Stimulated activated CD4-positive, alpha-beta T cell treated with anti-CD3 and anti-CD28 coated beads, TNF-alpha, amount 100 ng/mL, for 4 hours (primary cell): Measurements from ENCODE around the gene RSPH1.

Experiments
- DNase-seq, 3 experiments: peaks; one replicate each; pipeline ENCODE4 v3.0.0-alpha.2; 2020; ENCODE audit warnings: low read depth in 3 of 3

Gene RSPH1

DNA sequence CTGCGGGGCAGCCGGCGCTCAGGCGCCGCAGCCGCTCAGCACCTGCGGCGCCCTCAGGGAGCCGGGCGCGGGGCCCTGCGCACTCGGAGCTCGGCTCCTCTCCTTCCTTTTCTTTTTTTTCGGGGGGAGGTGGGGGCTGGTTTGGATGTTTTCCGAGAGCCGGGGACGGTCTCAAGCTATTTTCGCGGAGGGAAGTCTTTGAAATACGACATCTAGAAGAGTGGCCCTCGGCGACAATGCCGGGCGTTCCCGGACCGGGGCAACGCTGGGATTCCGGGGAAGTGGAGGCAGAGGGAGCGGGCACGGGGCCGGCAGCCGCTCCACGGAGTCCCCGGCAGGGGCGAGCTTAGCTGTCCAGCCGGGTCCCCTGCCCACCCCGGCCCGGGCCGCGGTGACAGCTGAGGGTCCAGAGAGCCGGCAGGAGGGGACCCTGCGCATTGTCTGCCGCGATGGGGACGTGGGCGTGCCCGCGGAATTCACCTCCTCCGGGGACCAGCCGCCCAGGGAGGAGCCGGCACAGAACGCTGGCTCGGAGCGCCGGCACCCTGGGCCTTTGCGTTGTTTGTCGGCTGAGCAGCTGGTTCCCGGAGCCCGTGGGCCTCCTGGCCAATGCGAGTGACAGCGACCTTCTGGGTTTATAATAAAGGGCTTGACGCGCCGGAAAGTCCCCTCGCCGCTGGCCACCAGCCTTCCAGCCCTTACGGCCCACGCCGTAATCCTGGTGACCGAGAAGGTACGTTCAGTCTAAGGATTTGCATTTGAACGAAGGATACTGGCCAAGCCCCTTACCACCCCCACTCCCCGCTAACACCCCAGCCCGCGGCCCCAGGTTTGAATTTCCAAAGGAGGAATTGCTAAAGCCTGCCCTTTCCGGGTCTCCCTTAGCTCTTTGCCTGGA, 18.2 kb upstream of the RSPH1 start:
- DNase-seq: peak; percentile 45 to 65 (median 55)

DNA sequence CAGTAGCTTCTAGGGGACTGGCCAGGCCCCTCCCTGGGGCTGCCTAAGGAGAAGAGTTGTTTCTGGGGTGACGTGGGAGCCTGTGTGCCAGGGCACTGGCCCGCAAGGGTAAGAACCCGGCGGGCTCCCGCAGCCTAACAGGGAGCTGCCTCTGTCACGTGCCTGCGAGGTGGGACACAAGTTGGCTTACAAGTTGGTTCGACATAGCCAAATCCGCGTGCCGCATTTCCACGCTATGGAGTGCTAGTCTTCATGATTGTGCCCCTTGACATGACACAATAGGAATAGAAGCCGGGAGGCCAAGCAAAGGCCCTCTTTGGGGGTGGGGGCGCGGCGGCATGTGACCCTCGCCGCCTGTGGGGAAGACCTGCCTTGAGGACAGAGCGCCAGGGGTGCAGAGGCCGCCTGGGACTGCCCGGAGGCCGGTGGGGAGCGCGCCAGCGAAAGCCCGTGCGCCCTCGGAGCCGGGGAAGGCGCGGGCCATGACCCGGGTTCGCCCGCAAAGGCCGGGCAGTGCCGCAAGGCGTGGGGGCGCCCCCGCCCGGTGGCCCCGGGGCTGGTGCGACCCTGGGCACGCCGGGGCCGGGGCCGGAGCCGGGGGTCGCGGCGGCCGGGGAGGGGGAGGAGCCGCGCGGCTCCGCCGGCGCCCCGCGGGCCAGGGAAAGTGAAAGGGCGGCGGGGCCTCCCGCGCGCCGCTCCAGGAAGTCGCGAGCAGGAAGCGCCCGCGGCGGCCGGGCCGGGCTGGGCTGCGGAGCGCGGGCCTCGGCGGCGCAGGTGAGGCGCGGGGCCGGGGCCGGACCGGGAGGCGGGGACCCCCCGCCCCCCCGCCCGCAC, 17.3 kb upstream of the RSPH1 start, which contains the start of gene SLC37A1:
SLC37A1 (plus strand) TSS at position 702 of the 834 bp plus-strand sequence. CDS start 4,603 bp downstream, outside the sequence.
- peak in 1 of 3 experiments; percentile 46 for DNase-seq

DNA sequence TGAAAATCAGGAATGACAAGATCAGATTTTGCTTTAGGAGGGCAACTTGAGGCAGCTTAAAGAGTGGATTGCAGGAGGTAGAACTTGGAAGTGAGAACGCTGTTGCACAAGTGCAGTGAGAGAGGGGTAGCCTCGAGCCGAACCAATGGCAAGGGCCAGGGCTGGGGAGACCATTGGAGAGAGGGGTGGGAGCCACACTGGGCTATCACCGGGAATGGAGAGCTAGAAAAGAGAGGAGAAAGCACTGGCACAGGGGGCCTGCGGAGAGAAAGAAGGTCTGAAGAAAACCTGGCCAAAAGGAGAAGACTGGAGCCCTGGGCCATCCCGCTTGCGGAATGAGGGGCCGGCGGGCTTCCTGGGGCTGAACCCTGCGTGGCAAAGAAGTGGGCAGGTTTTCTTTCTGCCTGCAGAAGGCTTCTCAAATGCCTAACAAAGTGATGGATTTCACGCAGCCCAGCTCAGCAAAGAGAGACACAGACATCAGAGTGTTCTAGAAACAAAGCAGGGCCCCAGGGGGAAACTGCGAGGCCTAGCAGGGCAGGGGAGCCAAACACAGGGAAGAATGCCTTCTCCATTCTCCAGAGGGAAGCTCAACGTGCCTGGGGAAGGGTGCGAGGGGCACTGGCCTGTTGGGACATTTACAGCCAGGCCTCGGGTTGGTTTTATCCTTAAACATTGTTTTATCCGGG, 16.5 kb upstream of the RSPH1 start:
- DNase-seq: no peak

DNA sequence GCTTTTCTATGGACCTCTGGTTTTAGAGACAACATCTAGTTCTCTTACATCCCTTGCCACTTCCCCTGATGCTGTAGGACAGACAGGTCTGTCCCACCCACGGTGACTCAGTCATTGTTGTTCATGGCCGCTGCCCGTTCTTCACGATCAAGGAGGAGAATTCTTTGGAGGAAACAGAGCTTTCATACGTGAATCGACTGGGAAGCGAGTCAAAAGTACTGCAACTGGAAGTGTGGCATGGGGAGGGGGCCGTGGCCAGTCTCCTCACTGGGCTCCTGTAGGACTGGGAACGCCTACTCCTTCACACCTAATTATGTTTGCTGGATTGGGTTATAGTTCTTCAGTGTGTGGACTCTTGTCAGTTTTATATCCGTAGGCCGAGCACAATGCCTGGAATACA, 13.2 kb upstream of the RSPH1 start:
- DNase-seq: no peak

DNA sequence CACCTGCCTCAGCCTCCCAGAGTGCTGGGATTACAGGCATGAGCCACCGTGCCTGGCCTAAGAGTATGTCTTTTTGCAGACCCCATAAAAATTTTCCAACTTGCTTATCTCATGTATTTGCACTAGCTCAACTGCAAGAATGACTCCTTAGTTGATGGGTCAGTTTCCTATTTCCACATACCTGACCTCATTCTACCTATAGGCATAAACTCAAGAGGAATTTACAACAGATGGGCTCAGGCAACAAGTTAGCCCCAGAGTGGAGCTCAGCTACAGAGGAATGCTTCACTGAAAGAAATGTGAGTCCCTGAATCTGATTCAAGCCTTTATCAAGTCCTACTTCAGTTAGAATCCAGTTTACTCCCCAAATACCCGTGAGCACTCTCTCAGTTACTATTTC, 12.3 kb upstream of the RSPH1 start:
- no peak for DNase-seq

DNA sequence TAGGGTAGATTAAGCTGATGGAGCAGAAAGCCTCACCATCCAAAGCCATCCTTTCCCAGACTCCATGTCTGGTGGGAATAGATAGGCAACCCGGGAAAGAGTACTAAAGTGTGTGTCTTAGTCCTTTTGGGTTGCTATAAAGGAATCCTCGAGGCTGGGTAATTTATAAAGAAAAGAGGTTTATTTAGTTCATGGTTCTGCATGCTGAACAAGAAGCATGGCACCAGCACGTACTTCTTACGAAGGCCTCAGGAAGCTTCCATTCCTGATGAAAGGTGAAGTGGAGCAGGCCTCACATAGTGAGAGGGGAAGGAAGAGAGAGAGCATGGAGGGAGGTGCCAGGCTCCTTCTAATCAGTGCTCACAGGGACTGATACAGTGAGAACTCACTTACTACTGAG, 11.4 kb upstream of the RSPH1 start:
- DNase-seq: no peak

DNA sequence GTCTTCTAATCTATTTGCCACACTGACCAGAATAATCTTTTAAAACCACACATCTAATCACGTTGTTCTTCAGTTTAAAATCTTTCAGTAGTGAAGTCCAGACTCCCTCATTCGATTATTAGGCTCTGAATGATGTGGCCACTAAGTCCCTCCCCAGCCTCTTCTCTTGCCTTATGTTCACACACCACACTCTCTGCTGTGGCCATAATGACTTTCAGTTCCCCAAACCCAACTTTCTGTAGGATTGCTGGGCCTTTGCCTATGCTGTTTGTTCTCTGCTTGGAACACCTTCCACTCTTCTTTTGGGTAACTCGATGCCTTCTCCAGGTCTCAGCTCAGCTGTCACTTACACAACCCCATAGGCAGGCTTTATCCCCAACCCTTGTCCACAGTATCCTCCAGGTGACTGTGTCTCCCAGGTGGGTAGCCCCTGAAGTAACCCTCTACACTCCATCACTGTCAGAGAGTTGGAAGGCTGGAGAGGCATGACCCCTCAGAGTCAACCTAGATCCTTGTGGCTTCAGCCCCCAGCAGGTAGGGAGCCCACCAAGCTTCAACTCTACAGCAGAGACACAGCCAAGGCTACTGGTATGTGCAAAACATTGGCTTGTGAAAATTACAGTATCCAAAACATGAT, 9.2 kb upstream of the RSPH1 start:
- DNase-seq: no peak

- no peak for DNase-seq
Observed at GRCh38 chr21:42503711-42504110, 7.7 kb upstream of the RSPH1 start.

DNA sequence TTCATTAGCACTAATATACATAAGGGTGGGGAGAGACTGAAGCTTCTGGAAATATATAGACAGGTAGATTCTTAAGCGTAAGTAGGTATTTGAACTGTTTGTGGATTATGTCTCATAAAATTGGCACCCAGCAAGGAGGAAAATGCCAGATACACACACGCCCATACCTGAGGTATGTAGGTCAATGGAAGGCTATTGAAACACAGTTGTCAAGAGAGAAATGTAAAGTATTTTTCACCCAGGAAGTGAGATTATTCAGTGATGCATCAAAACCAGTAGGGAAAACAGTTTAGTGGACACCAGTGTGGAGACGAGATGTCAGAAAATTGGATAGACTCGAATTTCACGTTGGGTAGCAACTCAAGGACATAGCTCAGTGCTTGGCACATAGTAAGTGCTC, 4.7 kb upstream of the RSPH1 start:
- DNase-seq: no peak

DNA sequence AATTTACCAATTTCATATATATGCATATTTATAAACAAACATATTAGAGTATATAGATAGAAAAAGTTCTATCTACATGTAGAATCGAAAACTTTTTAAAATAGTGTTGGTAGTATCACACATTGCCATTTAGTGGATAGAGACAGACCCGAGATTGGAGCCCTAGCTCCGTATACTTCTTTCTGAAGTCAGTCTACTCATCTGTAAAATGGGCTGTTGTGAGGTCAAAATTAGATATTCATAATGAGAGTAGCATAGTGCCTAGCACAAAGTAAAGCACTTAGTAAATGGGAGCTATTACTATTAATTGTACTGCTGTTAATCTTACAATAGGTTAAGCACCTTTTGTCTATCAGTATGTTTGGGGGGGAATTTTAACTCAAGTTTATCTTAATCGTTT, 4.2 kb upstream of the RSPH1 start:
- no peak for DNase-seq

- DNase-seq: no peak
Observed at GRCh38 chr21:42499444-42500112, 3.6 kb upstream of the RSPH1 start.

DNA sequence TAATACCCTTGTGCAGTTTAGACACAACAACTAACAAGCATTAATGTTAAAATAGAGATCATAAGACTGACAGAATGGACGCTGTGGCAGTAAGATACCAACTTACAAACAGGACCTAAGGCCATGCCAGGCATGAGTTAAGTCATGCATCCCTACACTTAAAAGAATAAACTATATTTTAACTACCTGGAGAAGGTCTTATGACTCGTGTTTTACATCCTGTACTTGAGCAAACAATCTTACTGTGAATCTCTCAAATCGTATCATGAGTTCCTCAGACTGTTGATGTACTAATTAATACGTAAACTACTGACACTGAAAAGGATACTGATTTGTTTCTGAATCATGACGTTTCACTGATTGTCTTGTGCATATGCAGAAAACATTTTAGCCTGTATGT, 2.0 kb upstream of the RSPH1 start:
- no peak for DNase-seq

DNA sequence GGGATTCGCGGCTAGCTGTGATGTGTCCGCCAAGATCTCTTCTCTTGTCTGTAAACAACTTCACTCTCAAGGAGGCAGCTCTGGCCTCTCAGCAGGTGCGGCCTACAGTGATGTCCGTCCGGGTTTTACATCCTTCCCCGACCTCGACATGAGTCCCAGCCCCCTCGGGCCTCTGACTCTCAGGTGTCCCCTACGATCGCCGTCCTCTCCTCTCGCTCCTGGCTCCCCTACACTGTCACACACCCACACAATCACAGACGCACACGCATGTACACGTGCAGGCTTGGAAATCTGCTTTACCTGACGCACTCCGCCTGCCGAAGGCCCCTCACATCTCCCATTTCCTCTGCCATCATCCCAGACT, 797 bp upstream of the RSPH1 start:
- peak in 1 of 3 experiments; percentile 2 for DNase-seq

DNA sequence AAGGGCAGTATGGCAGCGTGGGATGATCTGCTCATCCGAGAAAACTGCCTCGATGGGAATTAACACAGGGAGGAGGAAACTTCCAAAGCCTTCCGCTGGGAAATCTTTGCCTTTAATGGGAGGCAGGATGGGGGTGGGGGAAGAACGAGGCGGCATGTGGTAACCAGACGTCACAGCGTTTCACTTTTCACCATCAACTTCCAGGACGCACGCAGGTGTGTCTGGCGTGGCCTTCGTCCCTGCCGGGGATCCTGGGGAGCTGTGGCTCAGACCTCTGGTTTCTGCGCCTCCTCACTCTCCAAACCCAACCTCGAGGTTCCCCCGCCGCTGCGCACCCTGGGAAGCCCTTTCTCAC, 282 bp downstream of the RSPH1 start:
- DNase-seq: no peak

- DNase-seq: no peak
Observed at GRCh38 chr21:42495027-42495426, 997 bp downstream of the RSPH1 start.

DNA sequence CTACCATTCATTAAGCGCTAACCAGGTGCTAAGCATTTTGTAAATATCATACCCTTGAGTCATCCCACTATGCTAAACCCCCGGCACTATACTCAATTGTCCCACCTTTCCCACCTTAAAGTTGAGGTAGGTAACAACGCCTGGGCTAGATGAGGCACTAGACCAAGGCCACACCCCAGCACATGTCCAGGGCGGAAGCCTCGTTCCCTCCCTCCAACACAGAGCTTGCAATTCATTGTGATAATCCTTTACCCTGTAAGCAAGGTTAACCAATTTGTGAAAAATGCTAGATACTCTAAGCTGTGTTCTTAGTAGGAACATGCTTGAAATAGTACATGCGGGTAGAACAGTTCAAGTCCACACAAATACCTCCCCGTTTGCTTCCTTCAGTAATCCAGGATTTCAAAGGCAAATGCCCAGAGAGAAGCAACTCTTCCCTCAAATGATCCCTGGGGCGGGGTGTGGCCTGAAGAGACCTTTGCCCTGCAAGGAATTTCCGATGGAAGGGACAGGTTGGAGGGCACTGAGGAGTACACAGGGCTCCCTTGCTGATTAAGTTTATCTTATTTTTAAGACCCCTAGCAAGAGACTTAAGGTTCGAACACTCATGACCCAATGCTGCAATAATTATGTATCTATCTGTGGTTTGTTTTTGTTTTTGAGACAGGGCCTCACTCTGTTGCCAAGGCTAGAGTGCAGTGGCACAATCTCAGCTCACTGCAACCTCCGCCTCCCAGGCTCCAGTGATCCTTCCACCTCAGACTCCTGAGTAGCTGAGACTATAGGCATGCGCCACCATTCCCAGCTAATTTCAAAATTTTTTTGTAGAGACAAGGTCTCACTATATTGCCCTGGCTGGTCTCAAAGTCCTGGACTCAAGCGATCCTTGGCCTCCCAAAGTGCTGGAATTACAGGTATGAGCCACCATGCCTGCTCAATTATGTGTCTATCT, 2.6 kb downstream of the RSPH1 start:
- no peak for DNase-seq

DNA sequence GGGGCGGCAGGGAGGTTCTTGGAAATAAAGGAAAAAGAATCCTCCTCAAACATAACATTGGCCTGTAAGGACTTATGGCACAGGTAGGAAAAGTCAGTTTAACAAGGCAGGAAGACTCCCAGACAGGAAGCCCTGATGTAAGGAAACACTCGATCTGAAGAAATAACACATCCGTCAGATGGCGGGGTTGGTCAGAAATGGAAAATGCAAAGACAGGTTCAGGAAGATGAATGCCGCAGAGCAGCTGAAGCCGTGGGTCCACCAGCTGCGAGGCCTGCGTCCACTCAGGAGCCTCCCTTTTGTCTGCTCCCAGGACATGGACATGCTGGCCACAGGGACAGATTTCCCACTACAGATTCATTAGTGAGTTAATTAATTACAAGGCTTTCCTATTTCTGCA, 3.8 kb downstream of the RSPH1 start:
- no peak for DNase-seq

DNA sequence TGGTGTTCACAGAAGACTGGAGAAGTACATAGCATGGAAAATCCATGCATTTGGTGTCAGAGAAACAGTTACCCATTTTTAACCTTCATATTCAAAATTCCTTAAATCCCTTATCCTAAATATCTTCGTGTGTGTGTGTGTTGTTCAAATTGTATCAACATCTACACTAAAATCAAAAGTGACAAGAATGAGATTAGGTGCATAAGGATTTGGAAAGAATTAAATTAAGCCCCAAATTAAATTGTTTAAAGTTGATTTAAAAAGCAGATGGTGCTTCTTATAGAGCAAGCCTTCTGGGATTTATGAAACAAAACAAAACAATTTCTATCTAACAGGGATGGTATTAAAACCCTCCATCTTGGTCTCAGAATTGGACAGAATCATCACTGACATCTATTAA, 4.7 kb downstream of the RSPH1 start:
- DNase-seq: no peak

DNA sequence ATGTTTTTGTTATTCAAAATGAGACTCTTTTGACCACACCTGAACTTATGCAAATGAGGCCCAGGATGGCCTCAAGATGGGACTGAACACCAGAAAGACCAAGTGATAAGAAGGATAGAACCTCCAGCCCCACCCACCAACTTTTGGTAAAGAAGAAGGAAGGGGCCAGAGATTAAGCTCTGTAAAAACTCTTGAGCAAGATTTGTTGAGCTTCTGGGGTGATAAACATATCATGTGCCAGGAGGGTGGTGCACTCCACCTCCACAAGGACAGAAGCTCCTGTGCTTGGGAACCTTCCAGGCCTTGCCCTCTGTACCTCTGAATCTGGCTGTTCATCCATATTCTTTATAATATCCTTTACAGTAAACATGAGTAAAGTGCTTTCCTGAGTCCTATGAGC, 5.3 kb downstream of the RSPH1 start:
- no peak for DNase-seq

- no peak for DNase-seq
Observed at GRCh38 chr21:42489991-42490390, 6.0 kb downstream of the RSPH1 start.
